Fibroblast of upper back skin (primary cell): Measurements from ENCODE around the gene H2AZ2.

Source experiments
- DNase-seq: peaks from one replicate; pipeline ENCODE4 v3.0.0-alpha.2; 2013

The H2AZ2 gene

DNA sequence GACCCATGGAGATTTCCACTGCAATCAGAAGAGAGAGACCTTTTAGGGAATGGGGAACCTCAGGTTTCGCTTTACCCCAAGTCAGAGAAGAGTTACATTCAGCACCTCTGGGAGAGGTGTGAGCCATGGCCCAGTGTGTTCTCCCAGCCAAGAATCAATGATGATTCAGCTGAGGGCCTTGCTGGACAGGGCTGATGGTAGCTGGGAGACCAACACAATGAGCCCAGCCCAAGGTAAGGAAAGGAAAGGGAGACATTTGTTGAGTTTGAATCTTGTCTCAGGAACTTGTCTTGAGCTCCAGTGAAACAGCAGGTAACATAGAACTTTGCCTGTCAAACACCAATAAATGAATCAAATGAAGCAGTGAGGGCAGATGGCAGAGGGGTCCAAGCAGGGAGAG is 65.4 kb downstream of the H2AZ2 start:
- no peak for DNase-seq
